Measurements from ENCODE around the gene CYBA. TPM values are rescaled to one million over a fixed set of nuclear protein-coding genes. Genes with fewer than 3 reads are reported as not detected.

Gene CYBA
- total and polyA plus RNA-seq, 9 donors, result 41.9 to 69.3 (median 50.4) TPM

DNA sequence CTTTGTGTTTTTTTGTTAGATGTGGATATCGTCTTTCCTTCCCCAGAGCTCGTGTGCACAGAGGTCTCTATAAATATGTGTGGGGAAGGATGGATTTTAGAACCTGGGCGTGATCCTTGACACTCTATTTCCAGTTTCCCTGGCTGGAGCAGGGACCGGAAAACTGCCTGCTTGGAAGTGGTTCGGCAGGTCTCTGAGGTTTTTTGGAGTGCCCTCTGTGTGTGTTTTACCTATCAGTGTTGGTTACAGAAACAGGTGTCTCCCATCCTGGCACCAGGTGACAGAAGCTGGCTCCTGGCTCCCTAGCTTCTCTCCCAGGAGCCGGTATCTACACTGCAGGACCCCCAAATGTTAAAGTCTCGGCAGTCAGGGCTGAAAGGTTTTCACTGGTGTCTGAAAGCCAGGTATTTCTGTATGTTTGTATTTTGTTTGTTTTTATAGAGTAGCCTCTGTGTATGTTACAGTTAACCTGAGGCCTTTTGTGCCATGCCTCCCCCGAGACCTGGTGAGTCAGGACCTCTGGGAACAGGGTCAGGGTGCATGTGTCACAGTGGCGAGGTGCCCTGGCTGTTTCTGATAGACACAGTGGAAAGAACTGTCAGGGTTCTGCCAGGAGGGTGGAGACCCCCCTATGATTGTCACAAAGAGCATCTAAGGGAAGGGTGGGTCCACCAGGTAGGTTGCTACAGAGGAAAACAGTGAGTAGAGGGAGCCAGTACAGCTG lies 49.4 kb downstream of the CYBA start:
- no peak for DNase-seq
- H3K27ac ChIP-seq (ENCODE audit: low read length), result no peak overlapping the region
- H3K36me3 ChIP-seq (ENCODE audit: control insufficient read depth, insufficient read depth, low read length), result peaks cover 66% of the 10 kb centered on the region
- no peaks in the 10 kb centered on the region for H3K27me3 ChIP-seq (ENCODE audit: control insufficient read depth, insufficient read depth, low read length)
- H3K4me1 ChIP-seq (ENCODE audit: control insufficient read depth, insufficient read depth, low read length), result peaks cover 14% of the 10 kb centered on the region
- no peak overlapping the region for H3K4me3 ChIP-seq (ENCODE audit: low read length)
- no peaks in the 10 kb centered on the region for H3K9me3 ChIP-seq (replicated peaks; ENCODE audit: control insufficient read depth, low read depth, low read length)
- WGBS (ENCODE audit: insufficient coverage), result 75% methylated on average over 4 of the region's 9 CpGs

DNA sequence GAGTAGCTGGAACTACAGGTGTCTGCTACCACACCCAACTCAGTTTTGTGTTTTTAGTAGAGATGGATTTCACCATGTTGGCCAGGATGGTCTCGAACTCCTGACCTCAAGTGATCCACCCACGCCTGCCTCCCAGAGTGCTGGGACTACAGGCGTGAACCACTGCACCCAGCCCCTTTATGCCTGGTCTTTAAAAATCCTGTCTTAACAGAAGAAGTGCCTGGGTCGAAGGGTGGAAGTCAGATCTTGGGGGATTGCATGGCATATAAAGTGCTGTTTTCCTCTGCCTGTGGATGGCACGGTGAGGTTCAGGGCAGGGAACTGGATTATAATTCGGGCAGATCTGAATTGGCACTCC lies 50.3 kb downstream of the CYBA start:
- no peaks in the 10 kb centered on the region for H3K27me3 ChIP-seq (ENCODE audit: control insufficient read depth, insufficient read depth, low read length)

DNA sequence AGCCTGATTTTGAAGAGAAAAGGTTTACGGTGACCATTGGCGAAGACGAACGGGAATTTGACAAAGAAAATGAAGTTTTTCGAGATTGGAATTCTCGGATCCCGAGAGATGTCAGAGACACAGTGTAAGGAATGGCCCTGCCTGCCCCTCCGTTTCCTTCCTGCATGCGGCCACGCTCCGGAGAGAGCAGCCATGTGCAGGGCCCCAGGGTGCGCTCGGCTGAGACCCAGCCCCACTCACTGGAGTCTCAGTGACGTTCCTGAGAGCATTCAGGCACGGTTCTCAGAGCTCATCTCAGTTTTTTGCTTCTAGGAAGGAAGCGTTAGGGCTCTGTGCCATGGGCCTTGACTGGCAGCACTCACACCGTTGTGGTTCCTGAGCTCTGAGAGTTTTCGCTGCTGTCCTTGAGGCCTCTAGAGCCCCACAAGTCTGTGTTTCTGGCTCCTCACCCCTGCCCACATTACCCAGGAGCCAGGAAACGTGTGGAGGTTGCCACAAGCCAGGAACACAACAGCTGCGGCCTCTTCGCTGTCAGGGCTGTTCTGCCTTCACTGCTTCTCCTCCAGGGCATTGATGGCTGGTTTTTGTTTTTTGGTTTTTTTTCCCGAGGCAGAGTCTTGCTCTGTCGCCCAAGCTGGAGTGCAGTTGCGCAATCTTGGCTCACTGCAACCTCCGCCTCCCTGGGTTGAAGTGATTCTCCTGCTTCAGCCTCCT lies 50.9 kb downstream of the CYBA start:
- WGBS (ENCODE audit: insufficient coverage), result 86% methylated on average over 21 of the region's 25 CpGs
- H3K9me3 ChIP-seq (replicated peaks; ENCODE audit: control insufficient read depth, low read depth, low read length), result no peaks in the 10 kb centered on the region
- no peak for DNase-seq
- H3K4me3 ChIP-seq (ENCODE audit: low read length), result no peak overlapping the region
- peaks cover 55% of the 10 kb centered on the region for H3K36me3 ChIP-seq (ENCODE audit: control insufficient read depth, insufficient read depth, low read length)
- H3K27me3 ChIP-seq (ENCODE audit: control insufficient read depth, insufficient read depth, low read length), result no peaks in the 10 kb centered on the region
- H3K4me1 ChIP-seq (ENCODE audit: control insufficient read depth, insufficient read depth, low read length), result peaks cover 14% of the 10 kb centered on the region
- peak overlapping the region; percentile 47 for H3K27ac ChIP-seq (ENCODE audit: low read length)

More for the DNA sequence above, 50.3 kb downstream of the CYBA start:
- Histone ChIP-seq H3K27ac (ENCODE audit: low read length) (no peak overlapping the region), H3K9me3 (replicated peaks; ENCODE audit: control insufficient read depth, low read depth, low read length) (no peaks in the 10 kb centered on the region), H3K36me3 (ENCODE audit: control insufficient read depth, insufficient read depth, low read length) (peaks cover 56% of the 10 kb centered on the region), H3K4me3 (ENCODE audit: low read length) (no peak overlapping the region), H3K4me1 (ENCODE audit: control insufficient read depth, insufficient read depth, low read length) (peaks cover 14% of the 10 kb centered on the region)
- DNase-seq, result no peak
- WGBS (ENCODE audit: insufficient coverage), result 90% methylated on average over 3 of the region's 6 CpGs

DNA sequence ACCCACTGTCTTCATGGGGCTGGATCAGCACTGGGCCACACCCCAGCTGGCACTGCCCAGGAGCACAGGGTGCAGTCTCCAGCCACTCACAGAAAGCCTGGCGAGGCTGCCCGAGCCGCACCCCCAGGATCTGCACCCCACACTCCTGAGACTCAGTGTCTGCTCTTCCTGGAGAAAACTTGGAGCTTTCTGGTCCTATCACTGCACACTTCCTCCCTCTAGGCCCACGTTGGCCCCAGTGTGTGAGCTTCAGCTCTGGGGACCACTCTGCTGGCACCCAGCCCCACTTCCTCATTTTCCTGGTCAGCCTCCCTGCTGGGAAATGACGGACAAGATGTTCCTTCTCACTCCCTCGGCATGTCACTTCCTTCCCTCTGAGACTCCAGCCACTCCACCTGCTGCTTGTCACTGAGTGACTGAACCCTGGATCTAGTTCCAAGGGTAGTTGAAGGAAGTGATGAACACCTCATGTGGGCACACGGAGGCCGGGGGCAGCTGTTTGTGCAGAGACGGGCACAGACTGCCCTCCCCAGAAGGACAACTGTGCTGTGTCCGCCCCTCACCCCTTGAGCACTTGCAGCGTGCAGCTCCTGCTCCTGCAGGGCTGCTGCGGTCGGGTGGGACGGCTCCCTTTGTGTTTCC lies 51.6 kb downstream of the CYBA start:
- 87% methylated on average over 13 of the region's 14 CpGs for WGBS (ENCODE audit: insufficient coverage)
- no peaks in the 10 kb centered on the region for H3K27me3 ChIP-seq (ENCODE audit: control insufficient read depth, insufficient read depth, low read length)
- H3K4me1 ChIP-seq (ENCODE audit: control insufficient read depth, insufficient read depth, low read length), result peaks cover 14% of the 10 kb centered on the region
- H3K4me3 ChIP-seq (ENCODE audit: low read length), result no peak overlapping the region
- peaks cover 50% of the 10 kb centered on the region for H3K36me3 ChIP-seq (ENCODE audit: control insufficient read depth, insufficient read depth, low read length)
- H3K9me3 ChIP-seq (replicated peaks; ENCODE audit: control insufficient read depth, low read depth, low read length), result no peaks in the 10 kb centered on the region
- H3K27ac ChIP-seq (ENCODE audit: low read length), result peak overlapping the region; percentile 80
- DNase-seq, result peak; percentile 87

DNA sequence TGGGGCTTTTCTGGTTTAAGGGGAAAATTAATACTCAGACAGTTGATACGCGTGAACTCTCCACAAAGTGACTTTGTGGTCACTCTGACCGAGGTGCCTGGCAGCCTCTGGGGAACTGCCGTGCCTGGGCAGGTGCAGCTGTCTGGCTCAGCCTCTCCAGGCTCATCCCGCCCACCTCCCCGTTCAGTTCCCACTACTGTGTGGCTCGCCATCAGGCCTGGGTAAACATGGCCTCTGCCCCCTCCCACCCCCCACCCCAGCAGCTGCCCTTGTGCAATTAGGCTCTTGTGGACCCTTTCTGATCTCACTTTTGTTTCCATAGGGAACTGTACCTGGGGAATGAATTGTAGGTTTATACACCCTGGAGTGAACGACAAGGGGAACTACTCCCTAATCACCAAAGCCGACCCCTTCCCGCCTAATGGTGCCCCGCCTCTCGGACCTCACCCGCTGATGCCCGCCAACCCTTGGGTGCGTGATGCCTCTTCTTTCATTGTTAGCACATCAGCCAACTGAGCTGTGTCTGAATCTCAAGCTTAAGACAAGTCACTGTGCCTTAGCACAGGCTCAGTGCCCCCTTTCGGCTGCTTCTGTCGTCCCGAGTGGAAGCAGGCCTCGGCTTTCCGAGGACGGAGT lies 52.9 kb downstream of the CYBA start:
- no peak for DNase-seq
- Histone ChIP-seq H3K4me1 (ENCODE audit: control insufficient read depth, insufficient read depth, low read length) (peaks cover 14% of the 10 kb centered on the region), H3K36me3 (ENCODE audit: control insufficient read depth, insufficient read depth, low read length) (peaks cover 60% of the 10 kb centered on the region), H3K27me3 (ENCODE audit: control insufficient read depth, insufficient read depth, low read length) (no peaks in the 10 kb centered on the region), H3K4me3 (ENCODE audit: low read length) (no peak overlapping the region), H3K27ac (ENCODE audit: low read length) (no peak overlapping the region), H3K9me3 (replicated peaks; ENCODE audit: control insufficient read depth, low read depth, low read length) (no peaks in the 10 kb centered on the region)
- WGBS (ENCODE audit: insufficient coverage), result 79% methylated on average over 11 of the region's 21 CpGs

DNA sequence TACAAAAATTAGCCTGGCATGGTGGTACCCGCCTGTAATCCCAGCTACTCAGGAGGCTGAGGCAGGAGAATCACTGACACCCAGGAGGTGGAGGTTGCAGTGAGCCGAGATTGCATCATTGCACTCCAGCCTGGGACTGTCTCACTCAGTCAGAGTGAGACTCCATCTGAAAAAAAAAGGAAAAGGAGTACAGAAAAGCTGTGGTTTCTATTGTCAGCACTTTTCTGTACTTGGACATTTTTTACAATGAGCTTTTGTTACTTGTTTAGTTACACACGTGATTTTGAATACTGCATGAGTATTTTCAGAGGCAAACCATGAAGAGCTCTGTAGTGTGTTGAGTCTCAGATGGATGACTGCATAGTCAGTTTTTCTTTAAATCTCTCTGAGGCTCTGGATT lies 54.4 kb downstream of the CYBA start:
- Histone ChIP-seq H3K4me1 (ENCODE audit: control insufficient read depth, insufficient read depth, low read length) (peaks cover 14% of the 10 kb centered on the region), H3K4me3 (ENCODE audit: low read length) (no peak overlapping the region), H3K9me3 (replicated peaks; ENCODE audit: control insufficient read depth, low read depth, low read length) (no peaks in the 10 kb centered on the region), H3K27ac (ENCODE audit: low read length) (no peak overlapping the region), H3K36me3 (ENCODE audit: control insufficient read depth, insufficient read depth, low read length) (peaks cover 54% of the 10 kb centered on the region), H3K27me3 (ENCODE audit: control insufficient read depth, insufficient read depth, low read length) (no peaks in the 10 kb centered on the region)
- WGBS (ENCODE audit: insufficient coverage), result 71% methylated on average over 2 of the region's 3 CpGs
- DNase-seq, result peak; percentile 39

DNA sequence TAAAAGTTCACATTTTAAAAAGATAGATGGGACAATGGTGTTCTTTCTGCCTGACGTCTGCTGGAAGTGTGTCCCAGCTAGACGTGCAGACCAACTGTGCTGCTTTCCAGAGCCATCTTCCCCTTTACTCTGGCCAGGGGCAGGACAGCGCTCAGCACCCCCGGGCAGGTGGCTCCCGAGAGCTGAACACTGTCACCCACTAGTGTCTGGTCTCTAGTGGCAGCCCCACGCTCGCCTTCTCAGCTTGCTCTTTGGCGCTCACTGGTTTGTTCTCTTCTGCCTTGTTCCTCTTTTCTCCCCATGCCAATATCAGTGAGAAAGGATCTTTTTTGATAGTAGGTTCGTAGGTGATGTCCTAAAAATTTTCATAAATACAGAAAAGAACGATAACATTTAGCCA lies 54.9 kb downstream of the CYBA start:
- Histone ChIP-seq H3K27me3 (ENCODE audit: control insufficient read depth, insufficient read depth, low read length) (no peaks in the 10 kb centered on the region), H3K9me3 (replicated peaks; ENCODE audit: control insufficient read depth, low read depth, low read length) (no peaks in the 10 kb centered on the region), H3K4me1 (ENCODE audit: control insufficient read depth, insufficient read depth, low read length) (peaks cover 14% of the 10 kb centered on the region), H3K27ac (ENCODE audit: low read length) (no peak overlapping the region), H3K4me3 (ENCODE audit: low read length) (no peak overlapping the region), H3K36me3 (ENCODE audit: control insufficient read depth, insufficient read depth, low read length) (peaks cover 50% of the 10 kb centered on the region)
- no peak for DNase-seq
- WGBS (ENCODE audit: insufficient coverage), result 88% methylated on average over 5 of the region's 10 CpGs

DNA sequence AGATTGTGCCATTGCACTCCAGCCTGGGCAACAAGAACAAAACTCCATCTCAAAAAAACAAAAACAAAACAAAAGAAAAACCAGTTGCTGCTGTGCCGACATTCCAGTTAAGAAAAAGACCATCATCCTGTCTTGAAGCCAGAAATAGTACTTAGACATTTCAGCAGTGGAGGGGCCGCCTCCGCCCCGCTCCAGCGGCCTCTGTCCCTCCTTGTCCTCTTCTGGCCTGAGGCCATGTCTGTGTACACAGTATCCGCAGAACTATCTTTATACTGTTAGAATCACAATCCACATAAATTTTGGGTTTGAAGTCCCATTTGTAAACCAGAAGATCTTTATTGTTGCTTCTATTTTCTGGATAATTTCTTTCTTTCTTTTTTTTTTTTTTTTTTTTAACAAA lies 55.8 kb downstream of the CYBA start:
- H3K4me1 ChIP-seq (ENCODE audit: control insufficient read depth, insufficient read depth, low read length), result peaks cover 12% of the 10 kb centered on the region
- no peaks in the 10 kb centered on the region for H3K9me3 ChIP-seq (replicated peaks; ENCODE audit: control insufficient read depth, low read depth, low read length)
- H3K4me3 ChIP-seq (ENCODE audit: low read length), result no peak overlapping the region
- H3K36me3 ChIP-seq (ENCODE audit: control insufficient read depth, insufficient read depth, low read length), result peaks cover 46% of the 10 kb centered on the region
- H3K27ac ChIP-seq (ENCODE audit: low read length), result no peak overlapping the region
- no peaks in the 10 kb centered on the region for H3K27me3 ChIP-seq (ENCODE audit: control insufficient read depth, insufficient read depth, low read length)
- 100% methylated on average over 1 of the region's 6 CpGs for WGBS (ENCODE audit: insufficient coverage)
- no peak for DNase-seq

DNA sequence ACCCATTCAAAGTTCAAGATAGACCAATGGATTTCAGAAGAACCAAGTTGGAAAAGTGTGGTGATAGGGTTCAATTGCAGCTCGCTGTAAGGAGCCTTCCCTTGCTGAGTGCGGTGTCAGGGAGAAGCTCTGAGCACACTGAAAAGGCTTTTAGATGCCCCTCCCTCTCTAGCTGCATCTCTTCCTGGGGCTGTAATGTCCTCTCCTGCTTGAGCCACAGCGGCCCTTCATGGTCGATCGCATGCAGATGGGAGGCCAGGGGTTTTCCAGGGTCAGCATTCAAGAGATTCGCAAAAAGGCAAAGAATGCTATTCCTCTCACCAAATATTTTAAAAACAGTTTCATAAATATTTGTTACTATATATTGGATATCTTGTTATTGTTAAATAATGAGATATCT lies 56.9 kb downstream of the CYBA start:
- DNase-seq, result no peak
- no peaks in the 10 kb centered on the region for H3K27me3 ChIP-seq (ENCODE audit: control insufficient read depth, insufficient read depth, low read length)
- no peak overlapping the region for H3K27ac ChIP-seq (ENCODE audit: low read length)
- WGBS (ENCODE audit: insufficient coverage), result 73% methylated on average over 2 of the region's 6 CpGs
- H3K36me3 ChIP-seq (ENCODE audit: control insufficient read depth, insufficient read depth, low read length), result peaks cover 45% of the 10 kb centered on the region
- H3K4me3 ChIP-seq (ENCODE audit: low read length), result no peak overlapping the region
- H3K9me3 ChIP-seq (replicated peaks; ENCODE audit: control insufficient read depth, low read depth, low read length), result no peaks in the 10 kb centered on the region
- H3K4me1 ChIP-seq (ENCODE audit: control insufficient read depth, insufficient read depth, low read length), result peaks cover 2% of the 10 kb centered on the region

DNA sequence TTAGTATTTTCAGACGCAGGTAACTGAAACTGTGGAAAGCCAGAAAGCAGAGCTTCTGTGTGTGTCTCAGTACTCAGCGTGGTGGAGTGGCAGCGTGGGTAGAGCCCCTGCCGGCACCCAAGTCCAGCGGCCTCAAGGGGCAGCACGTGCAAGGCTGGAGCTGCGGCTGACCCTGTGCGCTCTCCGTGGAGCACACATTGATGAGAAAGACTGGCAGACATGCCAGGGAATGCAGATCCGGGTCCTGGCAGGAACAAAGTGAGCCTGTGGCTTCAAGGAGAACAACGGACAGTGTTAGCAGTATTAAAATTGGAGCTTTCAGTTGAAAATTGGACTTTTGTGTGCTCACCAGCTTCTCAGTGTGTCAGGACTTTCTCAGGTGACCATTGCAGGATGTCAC lies 57.4 kb downstream of the CYBA start:
- H3K27ac ChIP-seq (ENCODE audit: low read length), result no peak overlapping the region
- 76% methylated on average over 11 of the region's 11 CpGs for WGBS (ENCODE audit: insufficient coverage)
- no peak overlapping the region for H3K4me3 ChIP-seq (ENCODE audit: low read length)
- peaks cover 45% of the 10 kb centered on the region for H3K36me3 ChIP-seq (ENCODE audit: control insufficient read depth, insufficient read depth, low read length)
- H3K27me3 ChIP-seq (ENCODE audit: control insufficient read depth, insufficient read depth, low read length), result no peaks in the 10 kb centered on the region
- H3K4me1 ChIP-seq (ENCODE audit: control insufficient read depth, insufficient read depth, low read length), result no peaks in the 10 kb centered on the region
- no peaks in the 10 kb centered on the region for H3K9me3 ChIP-seq (replicated peaks; ENCODE audit: control insufficient read depth, low read depth, low read length)
- DNase-seq, result no peak
